Epithelial cell of proximal tubule (primary cell): ENCODE data around the gene RASSF7. TPM values are rescaled to one million over a fixed set of nuclear protein-coding genes. Genes with fewer than 3 reads are reported as not detected.

Experiments used
- DNase-seq: peaks from one replicate; pipeline ENCODE4 v3.0.0-alpha.2; 2011; ENCODE audit warnings: low read depth
- H3K4me3 ChIP-seq: 2 replicates; pipeline ENCODE4 v1.5.1; 2011; ENCODE audit warnings: low read depth, mild to moderate bottlenecking, low read length
- CTCF ChIP-seq: conservative IDR thresholded peaks from 2 replicates; pipeline ENCODE4 v1.5.1; 2012; ENCODE audit warnings: low read depth, mild to moderate bottlenecking, low read length
- total RNA-seq: library from RNA; depleted of rRNA; stranded (reverse); fragments of >200 nt; gene quantifications from 2 replicates; pipeline ENCODE4 v1.2.3, GENCODE V29; 2015

Gene RASSF7
- total RNA-seq, 1 donor from 2014 or later, result 154 TPM

GRCh38 chr11:603154-603553, 42.4 kb downstream of the RASSF7 start:
- no peak for DNase-seq
- no peak overlapping the region for H3K4me3 ChIP-seq
- TF ChIP-seq CTCF, result no peak

- no peak overlapping the region for H3K4me3 ChIP-seq
- DNase-seq, result no peak
- no peak for TF ChIP-seq CTCF
Observed at GRCh38 chr11:605286-606129, 44.7 kb downstream of the RASSF7 start.

- no peak for TF ChIP-seq CTCF
- no peak for DNase-seq
Observed at GRCh38 chr11:606245-606644, 45.5 kb downstream of the RASSF7 start.

GRCh38 chr11:607020-607780, 46.4 kb downstream of the RASSF7 start:
- no peak for TF ChIP-seq CTCF
- no peak overlapping the region for H3K4me3 ChIP-seq
- DNase-seq, result no peak

More at GRCh38 chr11:606245-606644, 45.5 kb downstream of the RASSF7 start:
- H3K4me3 ChIP-seq, result no peak overlapping the region

- no peak for DNase-seq
- H3K4me3 ChIP-seq, result no peak overlapping the region
- TF ChIP-seq CTCF, result no peak
Observed at GRCh38 chr11:607971-608659, 47.3 kb downstream of the RASSF7 start.

GRCh38 chr11:608791-609251, 48.1 kb downstream of the RASSF7 start:
- no peak for DNase-seq
- TF ChIP-seq CTCF, result no peak
- no peak overlapping the region for H3K4me3 ChIP-seq
